ENCODE results near the gene TMEM74B.
A peak's percentile ranks its signal among the peaks of the same experiment; 100 is the strongest.

Gene TMEM74B

GRCh38 chr20:1205802-1206201, 21.0 kb upstream of the TMEM74B start:
- DNase-seq (ENCODE audit: low read depth in 3 of 3): no peak

GRCh38 chr20:1204576-1204975, 19.8 kb upstream of the TMEM74B start:
- DNase-seq (ENCODE audit: low read depth in 3 of 3): no peak

DNA sequence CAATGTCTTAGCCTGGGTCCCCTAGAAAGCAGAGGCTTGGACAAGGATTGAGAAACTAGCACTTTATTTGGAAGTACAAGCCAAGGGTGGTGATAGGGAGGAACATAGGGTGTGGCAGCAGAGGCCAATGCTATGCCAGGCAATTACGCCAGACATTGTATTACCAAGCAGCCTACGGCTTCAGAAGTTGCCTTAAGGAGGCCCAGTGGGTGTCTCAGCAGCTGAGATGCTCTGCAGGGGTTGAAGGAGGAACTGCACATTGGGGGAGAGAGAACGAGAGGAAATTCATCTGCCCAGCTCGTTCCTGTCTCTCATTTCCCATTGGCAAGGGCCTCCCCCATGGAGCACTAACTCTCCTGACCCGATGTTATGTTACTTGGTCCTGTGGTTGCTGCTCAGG, 19.3 kb upstream of the TMEM74B start:
- DNase-seq (ENCODE audit: low read depth in 3 of 3): no peak

- no peak for DNase-seq (ENCODE audit: low read depth in 3 of 3)
Observed at GRCh38 chr20:1203630-1204029, 18.8 kb upstream of the TMEM74B start.

- DNase-seq (ENCODE audit: low read depth in 3 of 3): no peak
Observed at GRCh38 chr20:1202762-1203504, 18.2 kb upstream of the TMEM74B start, which contains the start of gene C20orf202. Gene C20orf202, plus strand, starts transcription at chr20:1203454. Its CDS starts 132 bp downstream, at chr20:1203586.

GRCh38 chr20:1199964-1200363, 15.2 kb upstream of the TMEM74B start:
- no peak for DNase-seq (ENCODE audit: low read depth in 3 of 3)

DNA sequence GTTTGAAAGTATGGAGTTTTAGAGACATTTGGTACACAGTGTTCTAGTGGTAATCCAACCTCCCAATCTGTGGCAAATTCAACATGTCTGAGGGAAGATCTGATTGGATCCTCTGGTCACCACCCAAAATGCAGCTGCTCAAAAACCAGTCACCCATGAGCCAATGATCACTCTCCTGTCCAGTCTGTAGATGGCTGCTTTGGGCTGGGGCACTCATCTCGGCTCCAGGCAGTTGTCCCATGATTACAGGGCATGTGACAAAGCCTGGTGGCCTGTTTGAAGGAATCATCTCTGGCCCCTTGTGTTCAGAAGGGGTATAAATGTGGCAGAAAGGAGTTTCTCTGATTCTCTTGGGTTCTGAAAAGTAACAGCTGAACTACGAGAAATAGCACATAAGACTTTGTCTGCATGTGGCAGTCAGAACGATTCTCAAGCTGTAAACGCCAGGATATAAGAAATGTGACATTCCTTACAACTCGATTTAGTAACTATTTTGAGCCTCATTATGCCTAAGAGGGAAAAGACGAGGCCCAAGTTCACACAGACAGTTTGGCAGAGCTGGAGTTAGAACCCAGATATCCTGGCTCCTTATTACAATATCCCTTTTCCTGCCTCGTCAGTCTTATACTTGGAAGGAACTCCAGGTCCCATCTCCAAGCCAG, 14.6 kb upstream of the TMEM74B start:
- no peak for DNase-seq (ENCODE audit: low read depth in 3 of 3)

DNA sequence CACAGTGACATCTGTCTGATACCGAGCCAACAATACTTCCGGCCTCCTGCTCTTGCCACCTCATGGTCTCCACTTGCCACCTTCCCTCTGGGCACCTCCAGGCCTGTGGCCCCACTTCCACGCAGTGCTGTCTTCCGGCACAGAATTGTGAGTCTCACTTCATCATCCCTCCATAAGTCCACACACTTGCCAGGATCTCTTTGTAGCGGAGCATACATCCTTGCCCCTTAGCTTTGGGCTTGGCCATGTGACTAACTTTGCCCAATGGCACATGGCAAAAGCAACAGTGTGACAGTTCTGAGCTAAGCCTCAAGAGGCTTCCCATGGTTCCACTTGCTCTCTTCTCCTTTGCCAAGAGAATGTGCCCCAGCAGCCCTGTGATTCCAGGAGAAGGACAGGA, 14.0 kb upstream of the TMEM74B start:
- no peak for DNase-seq (ENCODE audit: low read depth in 3 of 3)

- no peak for DNase-seq (ENCODE audit: low read depth in 3 of 3)
Observed at GRCh38 chr20:1197801-1198200, 13.0 kb upstream of the TMEM74B start.

DNA sequence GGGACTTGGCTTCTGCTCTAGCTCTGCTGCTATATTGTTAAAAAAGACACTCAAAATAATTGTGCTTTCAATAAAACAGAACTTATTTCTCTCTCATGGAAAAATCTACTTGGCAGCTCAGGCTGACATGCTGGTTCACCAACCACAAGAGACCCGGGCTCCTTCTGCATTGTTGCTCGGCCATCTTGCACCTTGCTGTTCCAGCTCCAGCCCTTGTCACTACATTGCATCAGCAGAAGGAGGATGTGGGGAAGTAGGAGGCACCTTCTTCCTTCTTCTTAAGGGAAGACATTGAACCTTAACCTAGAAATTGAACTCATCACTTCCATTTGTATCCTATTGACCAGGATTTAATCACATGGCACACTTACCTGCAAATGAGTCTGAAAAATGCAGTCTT, 11.9 kb upstream of the TMEM74B start:
- no peak for DNase-seq (ENCODE audit: low read depth in 3 of 3)

DNA sequence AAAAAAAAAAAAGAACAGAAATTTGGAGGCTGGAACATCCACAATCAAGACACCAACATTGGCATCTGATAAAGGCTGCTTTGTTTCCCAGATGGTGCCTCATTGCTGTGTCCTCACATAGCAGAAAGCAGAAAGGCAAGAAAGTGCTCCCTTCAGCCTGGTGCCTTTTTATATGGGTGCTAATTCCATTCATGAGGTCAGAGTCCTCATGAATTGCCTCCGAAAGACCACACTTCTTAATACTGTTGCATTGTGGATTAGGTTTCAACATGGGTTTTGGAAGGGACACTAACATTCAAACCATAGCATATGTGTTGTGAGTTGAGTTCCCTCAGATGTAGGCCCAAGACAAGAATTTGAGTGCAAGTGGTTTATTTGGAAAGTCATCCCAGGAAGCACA, 10.4 kb upstream of the TMEM74B start:
- no peak for DNase-seq (ENCODE audit: low read depth in 3 of 3)

DNA sequence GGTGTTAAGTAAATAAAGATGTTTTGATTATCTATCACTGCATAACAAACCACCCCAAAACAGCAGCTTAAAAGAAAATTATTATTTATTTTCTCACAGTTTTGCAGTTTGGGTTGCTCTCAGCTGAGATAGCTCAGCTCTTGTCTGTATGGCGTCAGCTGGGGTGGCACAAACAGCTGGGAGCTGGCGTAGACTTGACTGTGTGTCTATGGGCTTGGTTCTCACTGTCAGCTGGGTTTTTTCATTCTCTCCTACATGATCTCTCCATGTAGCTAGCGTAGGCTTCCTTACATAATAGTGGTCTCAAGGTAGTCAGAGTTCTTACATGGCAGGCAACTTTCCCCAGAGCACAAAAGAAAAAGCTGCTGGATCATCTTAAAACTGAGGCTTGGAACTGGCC, 6.5 kb upstream of the TMEM74B start:
- DNase-seq (ENCODE audit: low read depth in 3 of 3): no peak

- no peak for DNase-seq (ENCODE audit: low read depth in 3 of 3)
Observed at GRCh38 chr20:1190847-1191246, 6.1 kb upstream of the TMEM74B start.

- no peak for DNase-seq (ENCODE audit: low read depth in 3 of 3)
Observed at GRCh38 chr20:1189827-1190226, 5.0 kb upstream of the TMEM74B start.

GRCh38 chr20:1188347-1188746, 3.6 kb upstream of the TMEM74B start:
- no peak for DNase-seq (ENCODE audit: low read depth in 3 of 3)

GRCh38 chr20:1187605-1188171, 2.9 kb upstream of the TMEM74B start:
- DNase-seq (ENCODE audit: low read depth in 3 of 3): no peak

GRCh38 chr20:1186367-1186991, 1.7 kb upstream of the TMEM74B start:
- no peak for DNase-seq (ENCODE audit: low read depth in 3 of 3)

DNA sequence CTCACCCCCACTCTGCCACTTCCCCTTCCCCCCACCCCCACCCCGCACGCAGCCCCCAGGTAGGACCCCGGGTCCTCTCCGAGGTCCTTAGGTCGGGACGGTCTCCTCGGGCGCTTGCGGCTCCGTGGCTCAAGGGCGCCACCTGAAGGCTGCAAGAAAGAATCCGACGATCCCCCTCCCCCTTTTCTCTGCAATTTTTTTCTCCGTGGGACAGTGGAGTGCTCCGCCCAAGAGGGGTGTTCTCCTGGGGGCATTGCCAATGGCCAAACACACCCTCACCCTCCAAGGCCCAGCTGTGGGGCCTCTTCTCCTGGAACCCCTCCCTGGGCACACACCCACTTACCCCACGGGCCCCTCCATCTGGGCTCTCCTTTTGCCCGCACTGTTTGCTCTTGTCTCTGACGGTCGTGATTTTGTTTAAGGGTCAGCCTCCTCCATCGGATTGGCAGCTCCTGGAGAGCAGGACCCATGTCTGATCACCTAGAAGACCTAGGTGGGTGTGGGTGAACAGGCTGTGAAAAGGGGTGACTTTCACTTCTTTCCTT, 1.1 kb upstream of the TMEM74B start:
- DNase-seq (ENCODE audit: low read depth in 3 of 3): peak; percentile 29 to 43 (median 37)

DNA sequence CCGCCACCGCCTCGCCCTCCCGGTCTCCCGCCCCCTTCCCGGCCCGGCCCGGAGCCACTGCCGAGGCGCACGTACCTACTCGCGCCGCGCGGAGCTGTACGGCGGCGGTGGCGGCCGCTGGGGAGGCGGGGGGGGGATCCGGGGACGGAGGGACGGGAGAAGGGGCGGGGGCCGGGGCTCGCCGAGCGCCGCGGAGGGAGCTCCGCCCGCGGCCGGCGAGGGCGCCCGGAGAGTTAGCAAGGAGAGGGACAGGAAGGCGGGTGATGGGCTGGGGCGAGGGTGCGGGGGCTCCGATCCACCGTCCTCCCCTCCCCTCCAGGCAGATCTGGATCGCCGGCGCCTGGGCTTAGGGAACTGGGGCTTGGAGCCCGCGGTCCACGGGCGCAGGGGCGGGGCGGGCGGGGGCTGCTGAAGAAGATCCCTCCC, 548 bp upstream of the TMEM74B start:
- DNase-seq (ENCODE audit: low read depth in 3 of 3): no peak

GRCh38 chr20:1184260-1184637, 532 bp downstream of the TMEM74B start:
- no peak for DNase-seq (ENCODE audit: low read depth in 3 of 3)

- DNase-seq (ENCODE audit: low read depth in 3 of 3): no peak
Observed at GRCh38 chr20:1183153-1183552, 1.6 kb downstream of the TMEM74B start.

- DNase-seq (ENCODE audit: low read depth in 3 of 3): no peak
Observed at GRCh38 chr20:1182106-1182505, 2.7 kb downstream of the TMEM74B start.
